GM18873 (cell line): ENCODE data around the gene GLT1D1.
A peak's percentile ranks its signal among the peaks of the same experiment; 100 is the strongest.
"Not testable (repeated sequence)": the region's sequence is repeated elsewhere in the genome, so short reads cannot be mapped to it uniquely, and the experiment has no call there.

ENCODE experiments used
- ATAC-seq: cut with Tn5 transposase; IDR thresholded peaks from one replicate; pipeline ENCODE4 v1.9.1; 2021; ENCODE audit warnings: mild to moderate bottlenecking, moderate library complexity, moderate number of reproducible peaks; ENCODE audit not compliant: unreplicated experiment, low FRiP score

Gene GLT1D1

GRCh38 chr12:128820253-128820652 lies 33.0 kb upstream of the GLT1D1 start:
- ATAC-seq: no peak

DNA sequence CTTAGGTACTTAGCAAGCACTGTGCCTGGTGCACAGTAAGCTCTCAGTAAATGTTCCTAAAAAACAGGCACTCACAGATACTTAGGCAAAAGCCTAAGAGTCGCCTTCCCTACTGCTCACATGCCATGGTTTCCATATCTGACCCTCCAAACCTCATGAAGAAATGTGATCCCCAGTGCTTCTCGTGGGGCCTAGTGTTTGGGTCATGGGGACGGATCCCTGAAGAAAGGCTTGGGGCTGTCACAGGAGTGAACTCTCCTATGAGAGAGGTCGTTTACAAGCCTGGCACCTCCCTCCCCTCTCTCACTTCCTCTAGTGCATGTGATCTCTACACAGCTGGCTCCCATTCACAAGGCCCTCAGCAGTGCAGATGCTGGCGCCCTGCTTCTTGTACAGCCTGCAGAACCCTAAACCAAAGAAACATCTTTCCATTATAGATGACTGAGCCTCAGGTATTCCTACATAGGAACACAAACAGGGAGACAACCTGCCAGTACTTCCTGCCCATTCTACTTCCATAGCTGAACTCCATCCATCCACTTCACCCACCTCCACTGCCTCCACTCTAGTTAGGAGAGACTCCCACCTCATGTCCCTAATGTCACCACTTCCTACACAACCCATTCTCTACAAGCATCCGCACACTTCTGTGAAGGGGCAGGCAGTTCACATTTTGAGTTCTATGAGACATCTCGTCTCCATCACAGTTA lies 32.4 kb upstream of the GLT1D1 start:
- peak; percentile 58 for ATAC-seq

GRCh38 chr12:128823216-128823915 lies 29.9 kb upstream of the GLT1D1 start:
- peak; percentile 22 for ATAC-seq

DNA sequence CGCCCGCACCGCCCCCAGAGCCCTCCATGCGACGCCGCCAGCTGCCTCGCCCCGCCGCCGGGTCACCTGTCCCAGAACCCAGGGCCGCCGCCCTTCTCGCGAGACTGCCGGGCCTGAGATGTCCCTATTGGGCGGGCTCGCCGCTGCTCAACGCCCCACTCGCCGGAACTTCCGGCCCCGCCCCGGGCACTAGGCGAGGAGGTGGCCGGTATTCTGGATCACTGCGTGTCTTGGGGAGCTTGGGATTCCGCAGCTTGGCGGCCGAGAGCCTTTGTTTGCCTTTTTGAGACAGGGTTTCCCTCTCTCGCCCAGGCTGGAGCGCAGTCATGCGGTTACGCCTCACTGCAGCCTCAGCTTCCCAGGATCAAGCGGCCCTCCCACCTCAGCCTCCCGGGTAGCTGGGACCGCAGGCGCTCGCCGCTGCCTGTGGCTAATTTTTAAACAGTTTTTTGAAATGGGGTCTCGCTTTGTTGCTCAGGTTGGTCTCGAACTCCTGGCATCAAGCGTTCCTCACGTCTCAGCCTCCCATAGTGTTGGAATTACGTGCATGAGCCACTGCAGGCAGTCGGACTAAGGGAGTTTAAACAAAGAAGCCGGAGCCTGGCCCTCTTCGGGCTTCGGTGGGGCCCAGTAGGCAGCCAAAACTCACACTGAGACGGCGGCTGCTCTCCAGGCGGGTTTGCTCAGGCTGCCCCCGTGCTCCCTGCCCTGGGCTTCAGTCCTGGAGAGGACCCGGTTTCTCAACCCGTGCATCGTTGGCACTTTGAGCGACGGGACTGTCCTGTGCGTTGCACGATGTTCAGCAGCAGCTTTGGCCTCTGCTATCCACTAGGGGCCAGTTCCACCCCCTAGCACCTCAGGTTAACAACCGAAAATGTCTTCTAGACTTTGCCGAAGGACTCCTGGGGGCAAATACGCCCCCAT lies 29.1 kb upstream of the GLT1D1 start, which contains the start of gene SLC15A4:
Gene SLC15A4 (minus strand): TSS at position 43 of the 924 bp plus-strand sequence. CDS start 15 bp downstream, at position 28.
- ATAC-seq: peak; percentile 81

GRCh38 chr12:128825835-128826234 lies 27.4 kb upstream of the GLT1D1 start:
- ATAC-seq: no peak

DNA sequence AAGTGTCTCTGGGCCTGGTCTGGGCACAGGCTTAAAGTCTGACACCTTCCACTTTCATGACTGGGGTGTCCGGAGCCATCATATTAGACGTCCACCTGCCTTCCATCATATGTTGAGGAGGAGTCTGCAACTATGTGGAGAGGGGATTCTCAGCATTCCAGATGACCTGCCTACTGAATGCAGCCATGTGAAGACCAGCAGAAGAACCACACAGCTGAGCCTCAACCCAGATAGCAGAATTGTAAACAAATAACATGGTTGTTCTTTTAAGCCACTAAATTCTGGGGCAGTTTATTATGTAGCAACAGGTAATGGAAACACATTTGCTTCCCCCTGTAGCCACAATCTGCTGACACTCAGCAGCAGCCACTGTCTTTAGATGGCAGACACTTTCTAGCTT lies 25.6 kb upstream of the GLT1D1 start:
- no peak for ATAC-seq

DNA sequence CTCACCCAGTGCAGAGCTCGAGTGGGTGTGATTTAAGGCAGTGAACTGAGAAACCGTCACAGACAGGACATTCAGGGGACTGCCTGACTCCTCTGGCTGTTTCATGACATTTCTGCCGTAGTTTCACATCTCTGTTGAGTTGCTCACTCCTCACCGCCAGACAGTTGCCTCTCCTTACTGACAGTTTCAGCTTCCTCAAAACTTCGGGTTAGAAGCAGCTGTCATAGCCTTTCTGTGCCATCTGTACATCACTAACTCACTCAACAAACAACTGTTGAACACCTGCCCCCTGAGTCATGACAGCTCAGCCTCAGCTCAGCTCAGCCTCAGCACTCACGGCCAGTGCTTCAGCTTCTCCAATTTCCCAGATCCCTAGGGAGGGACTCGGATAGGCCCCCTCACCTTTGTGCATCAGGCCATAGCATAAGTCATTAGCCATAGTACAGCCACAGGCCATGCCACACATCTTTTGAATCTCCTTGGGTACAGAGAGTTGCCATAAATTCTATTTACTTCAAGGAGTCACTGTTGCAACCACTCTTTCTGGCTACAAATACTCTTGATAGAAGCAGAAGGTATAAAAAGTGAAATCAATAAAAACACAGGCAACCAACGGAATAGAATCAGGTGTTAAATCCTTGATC lies 23.3 kb upstream of the GLT1D1 start:
- ATAC-seq: peak; percentile 93

- ATAC-seq: peak; percentile 50
Measured at GRCh38 chr12:128830505-128830893, 22.8 kb upstream of the GLT1D1 start.

GRCh38 chr12:128833418-128833817 lies 19.9 kb upstream of the GLT1D1 start:
- no peak for ATAC-seq

- ATAC-seq: not testable (repeated sequence)
Measured at GRCh38 chr12:128839885-128840284, 13.4 kb upstream of the GLT1D1 start.

DNA sequence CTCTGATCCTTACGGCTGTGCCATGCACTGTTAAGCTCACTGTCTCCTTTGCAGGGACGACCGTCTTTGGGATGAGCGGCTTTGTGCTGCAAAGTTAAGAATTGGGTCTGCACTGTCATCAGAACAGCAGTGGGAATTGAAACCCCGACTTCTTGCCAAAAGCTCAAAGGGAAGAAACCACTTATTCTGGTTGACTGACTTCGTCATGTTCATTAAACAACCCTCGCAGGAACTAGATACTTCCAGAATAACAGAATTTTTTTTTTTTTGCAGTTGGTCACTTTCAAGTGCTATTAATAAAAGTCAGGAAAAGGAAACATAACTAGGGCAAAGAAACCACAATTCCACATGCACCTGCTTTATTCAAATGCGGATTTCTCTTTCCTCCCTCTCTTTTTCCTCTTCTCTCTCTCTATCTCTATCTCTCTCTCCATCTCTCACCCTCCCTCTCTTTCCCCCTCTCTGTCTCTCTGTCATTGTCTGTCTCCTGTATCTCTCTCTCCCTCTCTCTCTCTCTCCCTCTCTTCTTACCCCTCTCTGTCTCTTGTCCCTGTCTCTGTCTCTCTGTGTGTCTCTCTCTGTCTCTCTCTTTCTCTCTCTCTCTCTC lies 12.3 kb upstream of the GLT1D1 start:
- ATAC-seq: peak; percentile 76

- no peak for ATAC-seq
Measured at GRCh38 chr12:128842579-128842978, 10.7 kb upstream of the GLT1D1 start.

GRCh38 chr12:128843538-128843937 lies 9.7 kb upstream of the GLT1D1 start:
- ATAC-seq: no peak

DNA sequence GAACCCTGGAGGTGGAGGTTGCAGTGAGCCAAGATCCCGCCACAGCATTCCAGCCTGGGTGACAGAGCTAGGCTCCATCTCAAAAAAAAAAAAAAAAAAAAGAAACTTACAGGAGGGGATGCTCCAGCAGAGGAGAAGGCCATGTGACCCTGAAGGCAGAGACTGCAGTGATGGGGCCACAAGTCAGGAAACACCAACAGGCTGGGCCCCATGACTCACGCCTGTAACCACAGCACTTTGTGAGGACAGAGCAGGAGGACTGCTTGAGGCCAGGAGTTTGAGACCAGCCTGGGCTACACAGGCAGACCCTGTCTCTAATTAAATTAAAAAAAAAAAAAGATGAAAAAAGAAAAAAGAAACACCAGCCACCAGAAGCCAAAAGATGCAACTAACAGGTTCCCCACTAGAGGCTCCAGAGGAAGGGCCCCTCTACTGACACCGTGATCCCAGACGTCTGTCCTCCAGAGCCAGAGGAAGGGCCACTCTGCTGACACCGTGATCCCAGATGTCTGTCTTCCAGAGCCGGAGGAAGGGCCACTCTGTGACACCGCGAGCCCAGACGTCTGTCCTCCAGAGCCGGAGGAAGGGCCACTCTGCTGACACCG lies 9.1 kb upstream of the GLT1D1 start:
- ATAC-seq: no peak

DNA sequence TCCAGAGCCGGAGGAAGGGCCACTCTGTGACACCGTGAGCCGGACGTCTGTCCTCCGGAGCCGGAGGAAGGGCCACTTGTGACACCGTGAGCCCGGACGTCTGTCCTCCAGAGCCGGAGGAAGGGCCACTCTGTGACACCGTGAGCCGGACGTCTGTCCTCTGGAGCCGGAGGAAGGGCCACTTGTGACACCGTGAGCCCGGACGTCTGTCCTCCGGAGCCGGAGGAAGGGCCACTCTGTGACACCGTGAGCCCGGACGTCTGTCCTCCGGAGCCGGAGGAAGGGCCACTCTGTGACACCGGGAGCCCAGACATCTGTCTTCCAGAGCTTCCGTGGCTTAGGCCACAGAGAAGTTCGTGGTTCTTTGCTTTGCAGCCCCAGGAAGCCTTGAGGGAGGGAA lies 6.6 kb upstream of the GLT1D1 start:
- ATAC-seq: not testable (repeated sequence)

- ATAC-seq: no peak
Measured at GRCh38 chr12:128848371-128848770, 4.9 kb upstream of the GLT1D1 start.

DNA sequence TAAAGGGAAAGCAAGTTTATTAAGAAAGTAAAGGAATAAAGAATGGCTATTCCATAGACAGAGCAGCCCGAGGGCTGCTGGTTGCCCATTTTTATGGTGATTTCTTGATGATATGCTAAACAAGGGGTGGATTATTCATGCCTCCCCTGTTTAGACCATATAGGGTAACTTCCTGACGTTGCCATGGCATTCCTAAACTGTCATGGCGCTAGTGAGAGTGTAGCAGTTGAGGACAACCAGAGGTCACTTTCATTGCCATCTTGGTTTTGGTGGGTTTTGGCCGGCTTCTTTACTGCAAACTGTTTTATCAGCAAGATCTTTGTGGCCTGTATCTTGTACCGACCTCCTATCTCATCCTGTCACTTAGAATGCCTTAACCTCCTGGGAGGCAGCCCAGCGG lies 3.5 kb upstream of the GLT1D1 start:
- not testable (repeated sequence) for ATAC-seq

- no peak for ATAC-seq
Measured at GRCh38 chr12:128850400-128850799, 2.9 kb upstream of the GLT1D1 start.

DNA sequence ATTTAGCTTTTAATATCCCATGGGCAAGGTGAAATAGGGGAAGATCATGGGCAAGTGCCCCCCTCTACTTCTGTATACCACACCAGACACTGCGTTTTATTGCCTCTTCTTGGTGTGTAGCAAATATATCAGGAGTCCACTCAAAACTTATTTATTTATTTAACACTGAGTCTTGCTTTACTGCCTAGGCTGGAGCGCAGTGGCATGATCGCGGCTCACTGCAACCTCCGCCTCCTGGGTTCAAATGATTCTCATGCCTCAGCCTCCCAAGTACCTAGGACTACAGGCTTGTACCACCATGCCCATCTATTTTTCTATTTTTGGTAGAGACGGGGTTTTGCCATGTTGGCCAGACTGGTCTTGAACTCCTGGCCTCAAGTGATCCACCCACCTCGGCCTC lies 1.8 kb upstream of the GLT1D1 start:
- ATAC-seq: not testable (repeated sequence)
